OCI-LY3 (cell line): ENCODE results near the gene SHMT2.

ENCODE experiments used
- H2AFZ ChIP-seq: fragments of 200-600, 300-600 bp; shearing (Covaris generic); 2 replicates; pipeline ENCODE4 v1.6.0; 2014; ENCODE audit warnings: antibody characterized with exemption, low read depth, low read length
- H3K27ac ChIP-seq: fragments of 200-600, 300-600 bp; sonication (generic); 2 replicates; pipeline ENCODE4 v1.5.1; 2014; ENCODE audit warnings: mild to moderate bottlenecking, low read length, moderate library complexity, mixed read lengths
- H3K27me3 ChIP-seq: fragments of 200-600, 300-600 bp; sonication (generic); 2 replicates; pipeline ENCODE4 v1.6.1; 2014; ENCODE audit warnings: low read depth, low read length, mixed read lengths
- H3K36me3 ChIP-seq: fragments of 200-600, 300-600 bp; sonication (generic); replicated peaks from 2 replicates; pipeline ENCODE3; 2014; ENCODE audit warnings: low read depth, low read length, mixed read lengths
- H3K4me1 ChIP-seq: fragments of 300-600, 200-600 bp; sonication (generic); 2 replicates; pipeline ENCODE4 v1.6.1; 2014; ENCODE audit warnings: low read length, mixed read lengths
- H3K4me2 ChIP-seq: fragments of 200-600, 300-600 bp; sonication (generic); 2 replicates; pipeline ENCODE4 v1.6.1; 2014; ENCODE audit warnings: low read length, mixed read lengths
- H3K4me3 ChIP-seq: fragments of 300-600, 200-600 bp; sonication (generic); 2 replicates; pipeline ENCODE4 v1.5.1; 2014; ENCODE audit warnings: antibody characterized with exemption, mild to moderate bottlenecking, low read length, moderate library complexity
- H3K79me2 ChIP-seq: fragments of 300-600, 200-600 bp; shearing (Covaris generic); 2 replicates; pipeline ENCODE4 v1.6.1; 2014; ENCODE audit warnings: mild to moderate bottlenecking, low read length, mixed read lengths
- H3K9ac ChIP-seq: fragments of 300-600, 200-600 bp; shearing (Covaris generic); 2 replicates; pipeline ENCODE4 v1.6.0; 2014; ENCODE audit warnings: mild to moderate bottlenecking, low read length, moderate library complexity
- H3K9me3 ChIP-seq: fragments of 200-600, 300-600 bp; shearing (Covaris generic); 2 replicates; pipeline ENCODE4 v1.6.1; 2014; ENCODE audit warnings: low read length, mixed read lengths; ENCODE audit not compliant: insufficient read depth
- H4K20me1 ChIP-seq: fragments of 200-600, 300-600 bp; sonication (generic); 2 replicates; pipeline ENCODE4 v1.6.1; 2016; ENCODE audit warnings: low read length, mixed read lengths; ENCODE audit not compliant: insufficient read depth
- CTCF ChIP-seq: fragments of 200-600, 300-600 bp; sonication (generic); IDR thresholded peaks from 2 replicates; pipeline ENCODE4 v1.5.1; 2014; ENCODE audit warnings: antibody characterized with exemption, low read length, low read depth
- EZH2phosphoT487 ChIP-seq: fragments of 200-600 bp; shearing (Covaris generic); IDR thresholded peaks from 2 replicates; pipeline ENCODE4 v1.6.1; 2018; ENCODE audit warnings: antibody characterized with exemption, mixed run types, low read depth

The SHMT2 gene

GRCh38 chr12:57198329-57198728 lies 31.2 kb upstream of the SHMT2 start:
- H4K20me1 ChIP-seq, result no peaks in the 10 kb centered on the region
- H3K79me2 ChIP-seq, result no peaks in the 10 kb centered on the region
- H3K36me3 ChIP-seq, result no peaks in the 10 kb centered on the region
- no peak overlapping the region for H3K4me2 ChIP-seq
- H3K27me3 ChIP-seq, result no peaks in the 10 kb centered on the region
- H3K9me3 ChIP-seq, result no peaks in the 10 kb centered on the region
- TF ChIP-seq EZH2phosphoT487, result no peak
- TF ChIP-seq CTCF, result no peak
- H3K4me1 ChIP-seq, result no peaks in the 10 kb centered on the region
- no peak overlapping the region for H3K4me3 ChIP-seq
- H3K27ac ChIP-seq, result no peak overlapping the region
- H2AFZ ChIP-seq, result no peak overlapping the region
- no peak overlapping the region for H3K9ac ChIP-seq

- no peak overlapping the region for H2AFZ ChIP-seq
- H3K79me2 ChIP-seq, result no peaks in the 10 kb centered on the region
- no peak overlapping the region for H3K4me2 ChIP-seq
- no peaks in the 10 kb centered on the region for H3K9me3 ChIP-seq
- H4K20me1 ChIP-seq, result no peaks in the 10 kb centered on the region
- no peak overlapping the region for H3K4me3 ChIP-seq
- TF ChIP-seq CTCF (no peak), EZH2phosphoT487 (no peak)
- no peak overlapping the region for H3K27ac ChIP-seq
- H3K4me1 ChIP-seq, result no peaks in the 10 kb centered on the region
- no peaks in the 10 kb centered on the region for H3K27me3 ChIP-seq
- H3K9ac ChIP-seq, result no peak overlapping the region
- H3K36me3 ChIP-seq, result no peaks in the 10 kb centered on the region
These were observed 30.3 kb upstream of the SHMT2 start for GRCh38 chr12:57199191-57199590.

- H3K36me3 ChIP-seq, result no peaks in the 10 kb centered on the region
- H3K4me3 ChIP-seq, result no peak overlapping the region
- TF ChIP-seq EZH2phosphoT487 (no peak), CTCF (no peak)
These were observed 29.0 kb upstream of the SHMT2 start for GRCh38 chr12:57200497-57200896.

GRCh38 chr12:57201219-57201618 lies 28.3 kb upstream of the SHMT2 start:
- TF ChIP-seq CTCF (no peak), EZH2phosphoT487 (no peak)
- Histone ChIP-seq H3K4me2 (no peak overlapping the region), H3K79me2 (no peaks in the 10 kb centered on the region), H3K27me3 (no peaks in the 10 kb centered on the region), H4K20me1 (no peaks in the 10 kb centered on the region), H3K9ac (no peak overlapping the region), H2AFZ (no peak overlapping the region), H3K4me3 (no peak overlapping the region), H3K9me3 (no peaks in the 10 kb centered on the region), H3K4me1 (no peaks in the 10 kb centered on the region), H3K36me3 (no peaks in the 10 kb centered on the region), H3K27ac (no peak overlapping the region)

More at GRCh38 chr12:57200497-57200896, 29.0 kb upstream of the SHMT2 start:
- Histone ChIP-seq H3K4me1 (no peaks in the 10 kb centered on the region), H4K20me1 (no peaks in the 10 kb centered on the region), H3K4me2 (no peak overlapping the region), H3K9ac (no peak overlapping the region), H3K27me3 (no peaks in the 10 kb centered on the region), H2AFZ (no peak overlapping the region), H3K9me3 (no peaks in the 10 kb centered on the region), H3K79me2 (no peaks in the 10 kb centered on the region), H3K27ac (no peak overlapping the region)
